HepG2 (cell line): ENCODE results near the gene GRB7. TPM values are rescaled to one million over a fixed set of nuclear protein-coding genes. Genes with fewer than 3 reads are reported as not detected.

Source experiments
- ADNP ChIP-seq: sonication (generic); formaldehyde crosslinking; IDR thresholded peaks from 2 replicates; pipeline ENCODE4 v1.4.0; 2020; ENCODE audit warnings: missing genetic modification reagents
- CHCHD3 ChIP-seq: sonication (generic); formaldehyde crosslinking; IDR thresholded peaks from 2 replicates; pipeline ENCODE4 v1.8.0; 2022; ENCODE audit warnings: mild to moderate bottlenecking, missing genetic modification reagents, moderate library complexity
- GABPB1 ChIP-seq: IDR thresholded peaks from 2 replicates; pipeline ENCODE4 v1.6.1; 2016; ENCODE audit warnings: mild to moderate bottlenecking, missing genetic modification reagents, moderate library complexity, missing compliant biosample characterization
- HNF1B ChIP-seq: sonication (generic); formaldehyde crosslinking; IDR thresholded peaks from 2 replicates; pipeline ENCODE4 v1.5.1; 2020; ENCODE audit warnings: mild to moderate bottlenecking, moderate library complexity, missing genetic modification reagents
- HNRNPK ChIP-seq: fragments of 200-400 bp; formaldehyde crosslinking; IDR thresholded peaks from 2 replicates; pipeline ENCODE4 v1.6.1; 2018; ENCODE audit warnings: low read length, low read depth, moderate library complexity, mild to moderate bottlenecking; ENCODE audit not compliant: poor library complexity, severe bottlenecking
- MTA3 ChIP-seq: sonication (generic); formaldehyde crosslinking; IDR thresholded peaks from 2 replicates; pipeline ENCODE4 v1.4.0; 2020; ENCODE audit warnings: missing genetic modification reagents
- NCOA2 ChIP-seq: sonication (generic); formaldehyde crosslinking; IDR thresholded peaks from 2 replicates; pipeline ENCODE4 v1.8.0; 2022; ENCODE audit warnings: inconsistent platforms
- PCBP2 ChIP-seq: fragments of 200-400 bp; formaldehyde crosslinking; optimal IDR thresholded peaks from 2 replicates; pipeline ENCODE3; 2018; ENCODE audit warnings: low read length, low read depth; ENCODE audit not compliant: poor library complexity, severe bottlenecking
- PPARG ChIP-seq: conservative IDR thresholded peaks from 2 replicates; pipeline ENCODE4 v1.6.1; 2016; ENCODE audit warnings: missing biosample characterization, missing genetic modification reagents
- SSRP1 ChIP-seq: IDR thresholded peaks from 2 replicates; pipeline ENCODE4 v1.6.1; 2016; ENCODE audit warnings: control low read depth
- STAG1 ChIP-seq: sonication (generic); formaldehyde crosslinking; IDR thresholded peaks from 2 replicates; pipeline ENCODE4 v1.4.0; 2020; ENCODE audit warnings: missing genetic modification reagents
- THAP7 ChIP-seq: sonication (generic); formaldehyde crosslinking; IDR thresholded peaks from 2 replicates; pipeline ENCODE4 v1.8.1; 2023; ENCODE audit warnings: mild to moderate bottlenecking, missing genetic modification reagents
- THRA ChIP-seq: sonication (generic); formaldehyde crosslinking; IDR thresholded peaks from 2 replicates; pipeline ENCODE4 v1.4.0; 2020; ENCODE audit warnings: missing genetic modification reagents, borderline replicate concordance
- ZBTB44 ChIP-seq: sonication (generic); formaldehyde crosslinking; IDR thresholded peaks from 2 replicates; pipeline ENCODE4 v1.4.0; 2020; ENCODE audit warnings: missing genetic modification reagents
- ZFP82 ChIP-seq: sonication (generic); formaldehyde crosslinking; IDR thresholded peaks from 2 replicates; pipeline ENCODE4 v1.5.1; 2020; ENCODE audit warnings: mild to moderate bottlenecking, missing genetic modification reagents, borderline replicate concordance
- ZNF138 ChIP-seq: sonication (generic); formaldehyde crosslinking; IDR thresholded peaks from 2 replicates; pipeline ENCODE4 v1.5.0; 2020; ENCODE audit warnings: mild to moderate bottlenecking, low read depth, missing genetic modification reagents
- ZNF512 ChIP-seq: sonication (generic); formaldehyde crosslinking; IDR thresholded peaks from 2 replicates; pipeline ENCODE4 v1.4.0; 2020; ENCODE audit warnings: mild to moderate bottlenecking, missing genetic modification reagents
- ZNF577 ChIP-seq: sonication (generic); formaldehyde crosslinking; IDR thresholded peaks from 2 replicates; pipeline ENCODE4 v1.4.0; 2020; ENCODE audit warnings: mild to moderate bottlenecking, low read depth, missing genetic modification reagents, borderline replicate concordance
- ZNF740 ChIP-seq: sonication (generic); formaldehyde crosslinking; IDR thresholded peaks from 2 replicates; pipeline ENCODE4 v1.4.0; 2020; ENCODE audit warnings: missing genetic modification reagents
- ZNF792 ChIP-seq: IDR thresholded peaks from 2 replicates; pipeline ENCODE4 v1.6.1; 2016
- polyA plus RNA-seq, 8 experiments: library from polyadenylated mRNA; depleted of rRNA in 3 of 8; stranded (reverse) in 7 of 8; unstranded in 1 of 8; fragments of >200 nt; fragmentation: Illumina TruSeq in 4 of 8; extraction: Trizol in 4 of 8; gene quantifications; 2 replicates each; pipeline versions ENCODE4 v1.2.1 to v1.2.3, GENCODE V29; 2011 to 2016; ENCODE audit warnings: low read depth in 4 of 8, missing spikeins in 1 of 8, mixed read lengths in 1 of 8; ENCODE audit not compliant: insufficient read depth in 1 of 8
- total RNA-seq, 5 experiments: library from RNA; depleted of rRNA; stranded (reverse); fragments of >200 nt; fragmentation: Illumina TruSeq; extraction: Trizol; gene quantifications; 2 replicates each; pipeline ENCODE4 v1.2.3, GENCODE V29; 2016; ENCODE audit warnings: low read depth in 1 of 5

Gene GRB7
- total and polyA plus RNA-seq, 2 of the 13 experiments (the other 11 are each of a cell fraction or from before 2014, with no cell fraction given), result 60.2 to 77.7 TPM

GRCh38 chr17:39730095-39730921 is 7.4 kb upstream of the GRB7 start, which contains the start of gene MIEN1 (continued):
- no peak; the same call in 1 of the 2 replicates for TF ChIP-seq HNF1B (CRISPR knock-in tag)
- TF ChIP-seq ZNF740 (CRISPR knock-in tag), result no peak
- no peak for TF ChIP-seq ZNF138 (CRISPR knock-in tag)
- TF ChIP-seq THRA, result peak; percentile 68; the same call in 1 of the 2 replicates
- no peak for TF ChIP-seq MTA3 (CRISPR knock-in tag)
- 0 out of 2 replicates have a peak, but pooled peaks have one; percentile 37 for TF ChIP-seq THAP7 (CRISPR knock-in tag)
- 0 out of 2 replicates have a peak, but pooled peaks have one; percentile 53 for TF ChIP-seq ADNP
- no peak for TF ChIP-seq SSRP1
- TF ChIP-seq STAG1 (CRISPR knock-in tag), result peak; percentile 83
- no peak for TF ChIP-seq ZNF512 (CRISPR knock-in tag)
- peak; percentile 94 for TF ChIP-seq GABPB1 (CRISPR knock-in tag)
- TF ChIP-seq CHCHD3 (CRISPR knock-in tag), result no peak
- peak; percentile 96 for TF ChIP-seq HNRNPK
- TF ChIP-seq ZNF792 (CRISPR knock-in tag), result peak; percentile 92
- TF ChIP-seq PPARG, result peak; percentile 79; the same call in 1 of the 2 replicates
- TF ChIP-seq ZFP82 (CRISPR knock-in tag), result peak; percentile 98
- TF ChIP-seq NCOA2, result peak; percentile 54; the same call in 1 of the 2 replicates
- TF ChIP-seq PCBP2, result no peak
- 0 out of 2 replicates have a peak, but pooled peaks have one; percentile 60 for TF ChIP-seq ZBTB44 (CRISPR knock-in tag)
- TF ChIP-seq ZNF577 (CRISPR knock-in tag), result no peak
